GM06990 (cell line): ENCODE data around the gene LMX1A.

Experiments used
- DNase-seq: peaks from one replicate; pipeline ENCODE4 v3.0.0-alpha.2; 2011; ENCODE audit not compliant: insufficient read length; ENCODE audit errors: extremely low read depth
- H3K27me3 ChIP-seq: replicated peaks from 2 replicates; pipeline ENCODE4 v1.6.0; 2011; ENCODE audit warnings: low read length; ENCODE audit not compliant: control insufficient read depth, insufficient read depth
- H3K36me3 ChIP-seq: 2 replicates; pipeline ENCODE4 v1.5.1; 2011; ENCODE audit warnings: low read length; ENCODE audit not compliant: control insufficient read depth, insufficient read depth
- H3K4me3 ChIP-seq: replicated peaks from 2 replicates; pipeline ENCODE4 v1.5.1; 2011; ENCODE audit warnings: low read depth, mild to moderate bottlenecking, control low read depth, low read length
- TF ChIP-seq, protein P1 (sequence below): IDR thresholded peaks from 2 replicates; pipeline ENCODE4 v1.5.1; 2011; ENCODE audit warnings: low read length, control low read depth, mild to moderate bottlenecking, inconsistent platforms; ENCODE audit not compliant: insufficient read depth, poor library complexity, severe bottlenecking

LMX1A gene

DNA sequence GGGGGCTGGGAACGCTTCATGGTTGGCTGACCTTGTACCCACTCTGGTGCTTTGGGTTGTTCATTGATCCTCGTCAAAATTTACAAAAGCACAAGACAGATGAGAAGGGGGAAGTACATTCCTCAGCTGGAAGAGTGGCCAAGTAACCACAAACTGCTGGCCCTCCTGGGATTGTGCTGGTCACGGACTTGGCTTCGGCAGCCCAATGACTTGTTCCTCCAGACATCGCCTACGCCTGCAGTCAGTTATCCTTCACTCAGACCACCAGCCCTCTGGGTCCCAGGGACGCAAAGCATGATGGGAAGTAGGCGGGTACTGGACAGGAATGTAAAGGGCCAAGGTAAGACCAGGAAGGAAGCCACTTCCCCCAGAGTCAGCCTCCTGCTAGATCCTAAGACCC is 53.1 kb downstream of the LMX1A start:
- H3K36me3 ChIP-seq: no peaks in the 10 kb centered on the region
- H3K4me3 ChIP-seq: no peak overlapping the region
- no peaks in the 10 kb centered on the region; the same call in 1 of the 2 replicates for H3K27me3 ChIP-seq
- TF ChIP-seq, protein P1, sequence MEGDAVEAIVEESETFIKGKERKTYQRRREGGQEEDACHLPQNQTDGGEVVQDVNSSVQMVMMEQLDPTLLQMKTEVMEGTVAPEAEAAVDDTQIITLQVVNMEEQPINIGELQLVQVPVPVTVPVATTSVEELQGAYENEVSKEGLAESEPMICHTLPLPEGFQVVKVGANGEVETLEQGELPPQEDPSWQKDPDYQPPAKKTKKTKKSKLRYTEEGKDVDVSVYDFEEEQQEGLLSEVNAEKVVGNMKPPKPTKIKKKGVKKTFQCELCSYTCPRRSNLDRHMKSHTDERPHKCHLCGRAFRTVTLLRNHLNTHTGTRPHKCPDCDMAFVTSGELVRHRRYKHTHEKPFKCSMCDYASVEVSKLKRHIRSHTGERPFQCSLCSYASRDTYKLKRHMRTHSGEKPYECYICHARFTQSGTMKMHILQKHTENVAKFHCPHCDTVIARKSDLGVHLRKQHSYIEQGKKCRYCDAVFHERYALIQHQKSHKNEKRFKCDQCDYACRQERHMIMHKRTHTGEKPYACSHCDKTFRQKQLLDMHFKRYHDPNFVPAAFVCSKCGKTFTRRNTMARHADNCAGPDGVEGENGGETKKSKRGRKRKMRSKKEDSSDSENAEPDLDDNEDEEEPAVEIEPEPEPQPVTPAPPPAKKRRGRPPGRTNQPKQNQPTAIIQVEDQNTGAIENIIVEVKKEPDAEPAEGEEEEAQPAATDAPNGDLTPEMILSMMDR: no peak
- no peak for DNase-seq

DNA sequence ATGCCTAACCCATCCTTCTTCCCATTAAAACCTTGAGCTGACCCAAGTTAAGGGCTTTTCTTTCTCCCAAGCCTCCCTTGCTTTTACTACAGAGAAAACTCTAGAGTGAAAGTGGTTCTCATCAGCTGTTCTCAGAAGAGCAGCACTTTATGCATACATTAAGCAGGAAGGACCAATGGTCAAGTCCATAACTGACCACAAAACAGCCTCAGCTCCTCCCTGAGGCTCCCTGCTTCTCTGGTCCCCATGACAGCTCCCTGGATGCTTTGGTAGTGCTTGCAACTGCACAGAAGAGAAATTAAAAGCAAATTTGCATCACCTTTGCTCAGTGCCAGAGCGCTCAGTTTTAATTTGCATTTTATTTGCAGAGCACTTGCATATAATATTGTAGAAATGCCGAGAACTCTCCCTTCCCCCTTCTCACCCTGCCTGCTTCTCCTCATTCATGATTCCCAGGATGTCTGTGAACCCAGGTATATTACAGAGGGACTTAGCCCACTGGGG is 56.1 kb downstream of the LMX1A start:
- Histone ChIP-seq H3K36me3 (no peaks in the 10 kb centered on the region), H3K27me3 (peaks cover 2% of the 10 kb centered on the region; the same call in 1 of the 2 replicates), H3K4me3 (no peak overlapping the region)
- TF ChIP-seq, protein P1: no peak
- no peak for DNase-seq

DNA sequence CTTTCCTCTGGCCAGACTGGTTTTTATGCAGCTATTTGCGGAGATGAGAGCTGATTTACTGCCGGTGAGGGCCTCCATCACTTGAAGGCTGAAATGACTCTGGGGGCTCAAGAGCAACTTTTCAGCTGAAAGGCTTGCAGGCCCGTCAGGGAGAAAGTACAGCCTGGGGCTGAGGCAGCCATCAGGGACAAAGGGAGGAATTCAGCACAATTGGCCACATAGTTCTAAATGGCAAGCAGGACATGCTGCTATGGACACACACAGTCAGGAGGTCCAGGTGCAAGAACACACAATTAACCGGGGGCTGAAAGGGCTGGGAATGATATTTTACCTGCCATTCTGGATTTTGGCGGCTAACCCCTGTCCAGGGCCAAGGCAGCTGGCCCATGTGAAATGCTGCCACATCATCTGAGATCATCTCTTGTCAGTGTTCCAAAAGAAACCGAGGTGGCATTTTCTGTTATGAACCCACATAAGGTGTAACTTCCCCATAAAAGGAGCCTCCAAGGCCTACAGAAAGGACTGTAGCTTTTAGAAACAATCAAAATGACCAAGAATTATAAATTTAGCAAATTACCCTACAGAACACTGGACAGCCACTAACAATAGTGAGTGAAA is 58.2 kb downstream of the LMX1A start:
- DNase-seq: no peak
- Histone ChIP-seq H3K27me3 (peaks cover 2% of the 10 kb centered on the region; the same call in 1 of the 2 replicates), H3K4me3 (no peak overlapping the region), H3K36me3 (no peaks in the 10 kb centered on the region)
- TF ChIP-seq, protein P1: no peak

DNA sequence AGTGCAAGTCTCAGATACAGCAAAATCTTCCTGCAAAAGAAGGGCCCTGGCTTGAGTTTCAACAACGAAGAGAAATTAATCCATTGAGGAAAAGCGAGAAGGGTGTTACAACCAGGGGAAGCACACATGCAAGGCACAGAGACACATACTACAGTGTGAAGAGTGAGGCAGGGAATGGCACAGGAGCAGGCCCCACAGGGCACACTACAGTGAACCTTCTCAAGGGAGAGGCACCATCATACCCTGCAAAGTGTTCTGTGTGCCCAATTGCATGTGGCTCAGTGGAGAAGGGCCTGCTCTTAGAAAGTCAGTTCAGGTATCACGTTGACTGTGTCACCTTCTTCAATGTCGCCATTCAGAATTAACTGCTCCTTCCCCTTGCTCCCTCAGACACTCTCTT is 60.3 kb downstream of the LMX1A start:
- Histone ChIP-seq H3K4me3 (no peak overlapping the region), H3K36me3 (no peaks in the 10 kb centered on the region), H3K27me3 (peaks cover 2% of the 10 kb centered on the region; the same call in 1 of the 2 replicates)
- DNase-seq: no peak
- TF ChIP-seq, protein P1: no peak

DNA sequence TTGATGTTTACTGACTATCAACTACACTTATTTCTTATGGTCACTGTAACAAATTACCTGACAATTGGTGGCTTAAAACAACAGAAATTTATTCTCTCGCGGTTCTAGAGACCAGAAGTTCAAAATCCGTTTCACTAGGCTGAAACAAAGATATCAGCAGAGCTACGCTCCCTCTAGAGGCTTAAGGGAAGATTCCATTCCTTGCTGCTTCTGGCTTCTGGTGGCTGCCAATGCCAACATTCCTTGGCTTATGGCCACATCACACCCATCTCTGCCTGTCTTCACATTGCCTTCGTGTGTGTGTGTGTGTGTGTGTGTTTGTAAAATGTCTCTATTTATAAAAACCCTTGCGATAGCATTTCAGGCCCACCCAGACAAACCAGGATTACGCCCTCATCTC is 66.4 kb downstream of the LMX1A start:
- Histone ChIP-seq H3K4me3 (no peak overlapping the region), H3K36me3 (no peaks in the 10 kb centered on the region), H3K27me3 (no peaks in the 10 kb centered on the region; the same call in 1 of the 2 replicates)
- TF ChIP-seq, protein P1: peak; percentile 26
- DNase-seq: no peak
